Sigmoid colon (tissue), 7 donors: ENCODE results near the gene KRT80. TPM values are rescaled to one million over a fixed set of nuclear protein-coding genes. Genes with fewer than 3 reads are reported as not detected.

Experiments
- DNase-seq: peaks from one replicate; pipeline ENCODE4 v3.0.0-alpha.2; 2019
- H3K27ac ChIP-seq, 4 donors: fragments of 200-600 bp; sonication (generic); one replicate each; pipeline ENCODE4 v1.5.1; 2016 to 2019; ENCODE audit warnings: mild to moderate bottlenecking in 1 of 4
- H3K27me3 ChIP-seq, 3 donors: fragments of 200-600 bp; sonication (generic); one replicate each; pipeline ENCODE4 v1.5.1; 2019; ENCODE audit warnings: mild to moderate bottlenecking in 1 of 3
- H3K36me3 ChIP-seq, 4 donors: fragments of 200-600 bp; sonication (generic); one replicate each; pipeline ENCODE4 v1.5.1; 2016 to 2019
- H3K4me1 ChIP-seq, 4 donors: fragments of 200-600 bp; sonication (generic); one replicate each; pipeline ENCODE4 v1.5.1; 2017 to 2019
- H3K4me3 ChIP-seq, 4 donors: fragments of 200-600 bp; sonication (generic); one replicate each; pipeline ENCODE4 v1.5.1; 2017 to 2019; ENCODE audit warnings: mild to moderate bottlenecking in 2 of 4, moderate library complexity in 1 of 4
- H3K9me3 ChIP-seq, 4 donors: fragments of 200-600 bp in 3 of 4; sonication (generic) in 3 of 4; one replicate each; pipeline versions ENCODE4 v1.5.1 to v1.6.1; 2013 to 2019
- EP300 ChIP-seq, 4 donors: sonication (generic); formaldehyde crosslinking; IDR thresholded peaks; one replicate each; pipeline ENCODE4 v1.6.1; 2017; ENCODE audit warnings: antibody characterized with exemption in 4 of 4
- POLR2A ChIP-seq, 2 donors: fragments of 450-650 bp; IDR thresholded peaks; one replicate each; pipeline ENCODE4 v1.6.1; 2016; ENCODE audit warnings: antibody characterized with exemption in 2 of 2, mild to moderate bottlenecking in 2 of 2, moderate library complexity in 2 of 2
- POLR2AphosphoS5 ChIP-seq, 4 donors: sonication (generic); formaldehyde crosslinking; IDR thresholded peaks; one replicate each; pipeline ENCODE4 v1.6.1; 2017; ENCODE audit warnings: antibody characterized with exemption in 4 of 4
- WGBS, 2 donors: extraction: QIAGEN DNeasy Blood & Tissue Kit; methylation state at CpG; one replicate each; pipeline ENCODE4 v1.1.7; 2013; 5-methylcytosine and 5-hydroxymethylcytosine counted together
- intact Hi-C: fragments of 100-400 bp; cut with DNase I; formaldehyde crosslinking; loops from one replicate; pipeline ENCODE4 v1.15.1; 2023
- polyA plus RNA-seq, 3 donors: library from polyadenylated mRNA; stranded (reverse); fragments of 200-250 nt; gene quantifications; one replicate each; pipeline ENCODE4 v1.2.3, GENCODE V29; 2013
- total RNA-seq, 4 donors: library from RNA; depleted of rRNA; stranded (reverse); fragments of >200 nt; gene quantifications; one replicate each; pipeline ENCODE4 v1.1.0, GENCODE V29; 2016
- TF ChIP-seq, protein P1 (sequence below), 4 experiments: fragments of 450-650 bp in 3 of 4; fragments of 200-600 bp in 1 of 4; IDR thresholded peaks; one replicate each; pipeline ENCODE4 v1.5.1; 2016 to 2019; ENCODE audit warnings: antibody characterized with exemption in 4 of 4, mild to moderate bottlenecking in 3 of 4, moderate library complexity in 2 of 4
- donor health status: healthy with polysubstance abuse.
- donor health status: Bipolar disorder and iron deficiency.
- donor health status: healthy.

Gene KRT80
- total and polyA plus RNA-seq, 7 donors = under 0.01 to 0.34 TPM; not detected in 5

DNA sequence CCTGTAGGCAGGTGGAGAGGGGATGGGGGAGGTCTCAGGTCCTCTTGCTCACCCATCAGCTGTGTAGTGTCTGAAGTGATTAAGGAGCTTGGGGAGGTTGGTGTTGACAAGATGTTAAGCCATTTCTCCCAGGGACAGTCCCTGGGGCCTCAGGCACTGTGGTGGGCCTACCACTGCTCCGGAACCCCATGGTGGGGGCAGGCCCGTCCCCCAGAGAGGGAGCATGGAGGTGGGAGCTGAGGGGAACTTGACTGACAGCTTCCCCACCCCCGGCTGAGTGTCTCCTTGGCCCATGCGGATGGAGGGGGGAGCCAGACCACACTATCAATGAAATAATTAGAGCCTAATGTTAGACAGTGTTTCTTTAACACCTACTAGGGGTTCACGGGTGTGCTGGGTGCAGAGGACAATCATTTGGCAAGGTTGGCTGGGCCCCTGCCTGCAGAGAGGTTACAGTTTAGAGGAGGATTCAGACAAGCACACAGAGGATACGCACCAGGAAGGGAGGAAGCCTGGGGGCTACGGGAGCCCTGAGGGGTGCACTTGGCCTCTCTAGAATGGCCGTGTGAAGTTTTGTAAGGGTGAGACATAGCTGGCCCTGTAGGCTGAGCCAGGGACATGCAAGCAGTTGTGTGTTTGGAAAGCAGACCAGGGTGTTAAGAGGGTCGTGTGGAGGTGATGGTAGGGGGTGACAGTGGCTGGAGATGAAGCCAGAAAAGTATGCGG lies 19.3 kb upstream of the KRT80 start:
- WGBS, 2 donors = 80% methylated on average over 10 of the region's 10 CpGs
- Histone ChIP-seq H3K4me1 (peaks cover 0 to 12% (median 3%) of the 10 kb centered on the region in 4 donors), H3K27me3 (peaks cover 0 to 2% (median 0%) of the 10 kb centered on the region in 3 donors), H3K9me3 (no peaks in the 10 kb centered on the region), H3K4me3 (no peak overlapping the region), H3K36me3 (no peaks in the 10 kb centered on the region), H3K27ac (no peak overlapping the region)
- intact Hi-C loops = loop anchor here (5.0 kb wide), 1 partner anchor 116 kb away; no protein-coding TSS in a partner anchor
- TF ChIP-seq, protein P1, sequence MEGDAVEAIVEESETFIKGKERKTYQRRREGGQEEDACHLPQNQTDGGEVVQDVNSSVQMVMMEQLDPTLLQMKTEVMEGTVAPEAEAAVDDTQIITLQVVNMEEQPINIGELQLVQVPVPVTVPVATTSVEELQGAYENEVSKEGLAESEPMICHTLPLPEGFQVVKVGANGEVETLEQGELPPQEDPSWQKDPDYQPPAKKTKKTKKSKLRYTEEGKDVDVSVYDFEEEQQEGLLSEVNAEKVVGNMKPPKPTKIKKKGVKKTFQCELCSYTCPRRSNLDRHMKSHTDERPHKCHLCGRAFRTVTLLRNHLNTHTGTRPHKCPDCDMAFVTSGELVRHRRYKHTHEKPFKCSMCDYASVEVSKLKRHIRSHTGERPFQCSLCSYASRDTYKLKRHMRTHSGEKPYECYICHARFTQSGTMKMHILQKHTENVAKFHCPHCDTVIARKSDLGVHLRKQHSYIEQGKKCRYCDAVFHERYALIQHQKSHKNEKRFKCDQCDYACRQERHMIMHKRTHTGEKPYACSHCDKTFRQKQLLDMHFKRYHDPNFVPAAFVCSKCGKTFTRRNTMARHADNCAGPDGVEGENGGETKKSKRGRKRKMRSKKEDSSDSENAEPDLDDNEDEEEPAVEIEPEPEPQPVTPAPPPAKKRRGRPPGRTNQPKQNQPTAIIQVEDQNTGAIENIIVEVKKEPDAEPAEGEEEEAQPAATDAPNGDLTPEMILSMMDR (IDR thresholded peaks at IDR 0.05) = no peak
- TF ChIP-seq POLR2A (IDR thresholded peaks at IDR 0.05) (no peak), POLR2AphosphoS5 (IDR thresholded peaks at IDR 0.05) (no peak), EP300 (IDR thresholded peaks at IDR 0.05) (no peak)
- peak; percentile 61 for DNase-seq

DNA sequence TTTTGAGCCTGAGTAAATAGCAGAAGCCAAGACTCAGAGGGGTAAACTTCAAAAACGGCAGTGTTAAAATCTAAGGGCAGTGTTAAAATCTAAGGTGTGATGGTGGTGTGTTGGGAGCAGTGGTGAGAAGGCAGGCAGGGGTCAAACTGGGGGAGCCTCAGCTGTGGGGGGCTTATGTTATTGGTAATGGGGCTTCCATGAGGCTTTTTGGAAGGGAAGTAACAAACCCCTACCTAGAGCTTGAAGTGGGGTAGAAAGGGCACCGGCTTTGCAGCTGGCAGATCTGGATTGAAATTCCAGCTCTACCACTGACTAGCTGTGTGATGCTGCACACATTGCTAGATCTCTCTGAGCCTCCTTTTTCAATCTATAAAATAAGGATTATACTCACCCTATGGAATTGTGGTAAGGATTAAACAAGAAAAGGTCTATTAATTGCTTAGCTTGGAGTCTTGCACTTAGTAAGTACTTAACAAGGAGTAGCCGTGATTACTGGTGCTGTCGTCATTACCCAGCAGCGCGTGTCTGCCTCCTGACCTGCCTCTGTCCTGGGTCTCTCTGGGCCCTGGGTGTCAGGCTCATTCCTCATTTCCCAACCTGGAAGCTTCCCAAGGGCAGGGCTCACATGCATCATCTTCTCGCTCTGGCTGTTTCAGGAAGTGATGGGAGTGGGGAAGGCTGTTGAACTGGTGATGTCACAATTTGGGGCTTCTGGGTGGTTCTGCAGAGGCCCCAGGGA lies 18.5 kb upstream of the KRT80 start:
- TF ChIP-seq, protein P1 (IDR thresholded peaks at IDR 0.05) = no peak
- TF ChIP-seq POLR2AphosphoS5 (IDR thresholded peaks at IDR 0.05) = peak in 1 of 4 donors; percentile 32
- TF ChIP-seq POLR2A (IDR thresholded peaks at IDR 0.05) = no peak
- Histone ChIP-seq H3K9me3 (no peaks in the 10 kb centered on the region), H3K36me3 (no peaks in the 10 kb centered on the region), H3K27ac (no peak overlapping the region), H3K27me3 (peaks cover 0 to 2% (median 0%) of the 10 kb centered on the region in 3 donors), H3K4me1 (peaks cover 0 to 12% (median 3%) of the 10 kb centered on the region in 4 donors), H3K4me3 (no peak overlapping the region)
- intact Hi-C loops = loop anchor here (5.0 kb wide), 1 partner anchor 117 kb away; no protein-coding TSS in a partner anchor
- 86 to 89% methylated on average over 7 of the region's 7 CpGs for WGBS, 2 donors
- DNase-seq = peak; percentile 79

DNA sequence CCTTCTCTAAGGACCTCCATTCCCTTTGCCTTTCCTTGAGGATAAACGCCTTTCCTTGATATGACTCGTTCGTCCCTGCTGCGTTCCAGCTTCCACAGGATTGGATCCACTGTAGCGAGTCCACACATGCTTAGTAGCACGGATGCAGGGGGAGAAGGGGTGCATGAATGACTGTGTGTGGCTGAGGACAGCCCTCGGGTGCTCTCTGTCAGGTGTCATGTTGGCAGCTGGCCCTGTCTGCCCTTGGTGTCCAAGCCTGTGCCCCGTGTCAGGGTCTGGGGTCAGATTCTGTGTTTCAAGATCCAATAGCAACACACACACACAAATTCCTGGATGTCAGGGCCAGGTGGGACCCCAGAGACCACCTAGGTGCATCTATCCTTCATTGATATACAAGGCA lies 17.5 kb upstream of the KRT80 start:
- intact Hi-C loops = no loop called here
- 79% methylated on average over 8 of the region's 8 CpGs for WGBS, 2 donors

DNA sequence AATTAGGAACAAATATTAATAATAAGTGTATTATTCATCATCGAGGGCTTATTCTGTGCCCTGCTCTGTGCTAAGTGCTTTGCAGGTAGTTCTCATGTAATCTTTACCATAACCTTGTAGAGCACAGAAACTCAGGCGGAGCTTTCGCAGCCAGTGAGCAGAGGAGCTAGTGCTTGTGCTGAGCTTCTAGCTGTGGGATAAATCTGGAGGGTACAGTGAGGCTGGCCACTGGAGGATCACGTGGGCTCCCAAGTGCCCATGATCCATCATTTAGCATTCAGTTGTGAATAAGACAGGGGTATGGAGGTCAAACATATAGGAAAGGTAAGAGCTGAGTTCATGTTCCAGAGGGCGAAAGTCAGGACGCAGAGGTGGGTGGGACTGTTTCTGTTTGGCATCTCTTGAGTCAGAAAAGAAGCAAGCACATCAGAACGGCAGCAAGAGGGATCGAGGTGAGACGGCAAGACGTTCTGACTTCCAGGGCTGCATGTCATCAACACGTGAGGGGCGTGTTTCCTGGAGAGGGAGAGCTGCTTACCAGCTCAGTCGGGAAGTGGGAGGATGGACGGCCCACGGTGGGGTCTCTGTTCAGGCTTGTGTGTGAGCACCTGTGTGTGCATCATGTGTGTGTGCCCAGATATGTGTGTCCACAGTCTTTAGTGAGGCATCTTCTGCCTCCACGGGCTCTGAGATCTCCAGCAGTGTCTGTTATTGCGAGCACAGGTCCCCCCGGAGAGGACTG lies 16.8 kb upstream of the KRT80 start:
- TF ChIP-seq POLR2AphosphoS5 (IDR thresholded peaks at IDR 0.05) = no peak
- TF ChIP-seq POLR2A (IDR thresholded peaks at IDR 0.05) = no peak
- TF ChIP-seq, protein P1 (IDR thresholded peaks at IDR 0.05) = no peak
- no peak for TF ChIP-seq EP300 (IDR thresholded peaks at IDR 0.05)
- peak; percentile 46 for DNase-seq
- H3K9me3 ChIP-seq = no peaks in the 10 kb centered on the region
- no peak overlapping the region for H3K27ac ChIP-seq
- no peak overlapping the region for H3K4me3 ChIP-seq
- 50 to 71% methylated on average over 18 of the region's 18 CpGs for WGBS, 2 donors
- H3K36me3 ChIP-seq = no peaks in the 10 kb centered on the region
- peaks cover 0 to 15% (median 4%) of the 10 kb centered on the region in 4 donors for H3K4me1 ChIP-seq
- no peaks in the 10 kb centered on the region for H3K27me3 ChIP-seq
- intact Hi-C loops = no loop called here

More for the DNA sequence above, 17.5 kb upstream of the KRT80 start:
- DNase-seq = peak; percentile 50
- Histone ChIP-seq H3K4me3 (no peak overlapping the region), H3K9me3 (no peaks in the 10 kb centered on the region), H3K27ac (no peak overlapping the region), H3K36me3 (no peaks in the 10 kb centered on the region), H3K27me3 (peaks cover 0 to 2% (median 0%) of the 10 kb centered on the region in 3 donors), H3K4me1 (peaks cover 0 to 12% (median 3%) of the 10 kb centered on the region in 4 donors)
- TF ChIP-seq EP300 (IDR thresholded peaks at IDR 0.05) = no peak
- no peak for TF ChIP-seq POLR2A (IDR thresholded peaks at IDR 0.05)
- TF ChIP-seq, protein P1 (IDR thresholded peaks at IDR 0.05) = no peak
- TF ChIP-seq POLR2AphosphoS5 (IDR thresholded peaks at IDR 0.05) = no peak
